A549 (cell line): Measurements from ENCODE around the gene TCERG1L. TPM values are rescaled to one million over a fixed set of nuclear protein-coding genes. Genes with fewer than 3 reads are reported as not detected.

Experiments
- ATAC-seq, 2 experiments: fragments of 200-7000 bp in 1 of 2; fragments of >200 bp in 1 of 2; cut with Nextera tagmentation in 1 of 2; cut with Tn5 transposase in 1 of 2; 3 replicates each; pipeline versions ENCODE4 v1.8.0 to v1.9.1; 2018 to 2020; ENCODE audit warnings: mild to moderate bottlenecking in 1 of 2, moderate library complexity in 1 of 2
- CTCF ChIA-PET: fragments of 300-600 bp; sonication (Branson Sonifier 250); formaldehyde crosslinking; extraction: SDS; loops from one replicate; lab custom pipeline; 2021; ENCODE audit warnings: antibody characterized with exemption, inconsistent platforms; lab: Yijun Ruan, JAX
- POLR2A ChIA-PET: fragments of 350-600 bp; formaldehyde crosslinking; extraction: SDS; loops from one replicate; lab custom pipeline; 2021; ENCODE audit warnings: antibody characterized with exemption, inconsistent platforms; lab: Yijun Ruan, JAX
- DNase-seq, 2 experiments: peaks; one replicate each; pipeline versions ENCODE4 v3.0.0 to v3.0.0-alpha.2; 2011 to 2016; ENCODE audit warnings: low read depth in 1 of 2, low spot score in 1 of 2
- FAIRE-seq: peaks from 2 replicates; lab custom pipeline; 2011; peaks lifted over from hg19 to GRCh38; lab: Jason Lieb, UNC
- H3K27ac ChIP-seq, 2 experiments: fragments of >200 bp; sonication (Bioruptor Twin); formaldehyde crosslinking; 3 replicates each; pipeline ENCODE4 v1.5.1; 2016 to 2017
- H3K4me1 ChIP-seq: fragments of >200 bp; sonication (Bioruptor Twin); formaldehyde crosslinking; 3 replicates; pipeline ENCODE4 v1.6.1; 2016
- H3K4me2 ChIP-seq: fragments of >200 bp; sonication (Bioruptor Twin); formaldehyde crosslinking; 3 replicates; pipeline ENCODE4 v1.6.1; 2016
- H3K4me3 ChIP-seq: fragments of >200 bp; sonication (Bioruptor Twin); formaldehyde crosslinking; 3 replicates; pipeline ENCODE4 v1.5.1; 2016
- H3K9me3 ChIP-seq: fragments of >200 bp; sonication (Bioruptor Twin); formaldehyde crosslinking; 3 replicates; pipeline ENCODE4 v1.6.1; 2016
- CBX2 ChIP-seq: fragments of 200-600 bp; sonication (generic); IDR thresholded peaks from 2 replicates; pipeline ENCODE4 v1.6.1; 2016; ENCODE audit warnings: low read depth, mild to moderate bottlenecking, borderline replicate concordance
- CBX8 ChIP-seq: fragments of 200-600 bp; sonication (generic); IDR thresholded peaks from 2 replicates; pipeline ENCODE4 v1.6.1; 2016
- CEBPB ChIP-seq, 2 experiments: fragments of >200 bp in 1 of 2; sonication (Bioruptor Twin) in 1 of 2; formaldehyde crosslinking in 1 of 2; IDR thresholded peaks; 2 replicates each; pipeline ENCODE4 v1.6.1; 2012 to 2016
- CHD2 ChIP-seq: fragments of 150-350 bp; IDR thresholded peaks from 2 replicates; pipeline ENCODE4 v1.6.1; 2014; ENCODE audit warnings: low read length; ENCODE audit not compliant: partially characterized antibody
- CHD4 ChIP-seq: fragments of 200-600 bp; sonication (generic); IDR thresholded peaks from 2 replicates; pipeline ENCODE4 v1.6.1; 2016; ENCODE audit warnings: antibody characterized with exemption, mild to moderate bottlenecking, borderline replicate concordance
- EHF ChIP-seq: fragments of 250-450 bp; sonication (Bioruptor Pico); IDR thresholded peaks from 2 replicates; pipeline ENCODE4 v1.5.0; 2020; ENCODE audit warnings: mild to moderate bottlenecking
- EHMT2 ChIP-seq: fragments of 200-600 bp; sonication (generic); IDR thresholded peaks from 2 replicates; pipeline ENCODE4 v1.6.1; 2016; ENCODE audit warnings: antibody characterized with exemption, low read depth, mild to moderate bottlenecking, moderate library complexity
- ESRRA ChIP-seq: fragments of 150-350 bp; IDR thresholded peaks from 2 replicates; pipeline ENCODE4 v1.6.1; 2014; ENCODE audit warnings: mild to moderate bottlenecking, low read length, borderline replicate concordance
- HDAC2 ChIP-seq: fragments of 200-600 bp; sonication (generic); IDR thresholded peaks from 2 replicates; pipeline ENCODE4 v1.6.1; 2016
- HEYL ChIP-seq: fragments of 250-450 bp; sonication (Bioruptor Pico); IDR thresholded peaks from 2 replicates; pipeline ENCODE4 v1.8.0; 2021; ENCODE audit warnings: mild to moderate bottlenecking, moderate library complexity
- HOXB13 ChIP-seq: fragments of 250-450 bp; sonication (Bioruptor Pico); IDR thresholded peaks from 2 replicates; pipeline ENCODE4 v1.5.0; 2020; ENCODE audit warnings: low read depth, mild to moderate bottlenecking, moderate library complexity
- JUN ChIP-seq, 2 experiments: fragments of >200 bp; sonication (Bioruptor Twin); formaldehyde crosslinking; IDR thresholded peaks; 2 replicates in 1 of 2; 3 replicates in 1 of 2; pipeline ENCODE4 v1.6.1; 2016 to 2017
- MAZ ChIP-seq: fragments of 150-350 bp; IDR thresholded peaks from 2 replicates; pipeline ENCODE4 v1.6.1; 2014; ENCODE audit warnings: antibody characterized with exemption, low read depth, low read length, borderline replicate concordance
- NFE2L2 ChIP-seq: fragments of 150-350 bp; conservative IDR thresholded peaks from 2 replicates; pipeline ENCODE4 v1.6.1; 2014; ENCODE audit warnings: low read length
- NPAS2 ChIP-seq: fragments of 250-450 bp; sonication (Bioruptor Pico); IDR thresholded peaks from 2 replicates; pipeline ENCODE4 v1.8.0; 2022; ENCODE audit warnings: mild to moderate bottlenecking, moderate library complexity, borderline replicate concordance
- NR3C1 ChIP-seq: fragments of >200 bp; sonication (Bioruptor Twin); formaldehyde crosslinking; IDR thresholded peaks from 3 replicates; pipeline ENCODE4 v1.6.1; 2017
- PHF8 ChIP-seq: fragments of 200-600 bp; sonication (generic); IDR thresholded peaks from 2 replicates; pipeline ENCODE4 v1.6.1; 2016; ENCODE audit warnings: low read depth, mild to moderate bottlenecking, antibody characterized with exemption, moderate library complexity, borderline replicate concordance
- POLR2A ChIP-seq: IDR thresholded peaks from 2 replicates; pipeline ENCODE4 v1.6.1; 2012; ENCODE audit warnings: mild to moderate bottlenecking, low read length
- RCOR1 ChIP-seq: fragments of 150-350 bp; IDR thresholded peaks from 2 replicates; pipeline ENCODE4 v1.6.1; 2014; ENCODE audit warnings: antibody characterized with exemption, low read length, low read depth
- REST ChIP-seq: fragments of 200-600 bp; sonication (generic); IDR thresholded peaks from 2 replicates; pipeline ENCODE4 v1.6.1; 2016; ENCODE audit warnings: antibody characterized with exemption, mild to moderate bottlenecking, moderate library complexity
- SMC3 ChIP-seq: fragments of >200 bp; sonication (Bioruptor Twin); formaldehyde crosslinking; IDR thresholded peaks from 3 replicates; pipeline ENCODE4 v1.6.1; 2018; ENCODE audit warnings: inconsistent platforms
- SREBF2 ChIP-seq: fragments of 450-650 bp; IDR thresholded peaks from 2 replicates; pipeline ENCODE4 v1.6.1; 2014; ENCODE audit warnings: mild to moderate bottlenecking, moderate library complexity
- TFCP2L1 ChIP-seq: fragments of 250-450 bp; sonication (Bioruptor Pico); IDR thresholded peaks from 2 replicates; pipeline ENCODE4 v1.5.0; 2021; ENCODE audit warnings: mild to moderate bottlenecking
- TP53 ChIP-seq: fragments of 250-450 bp; sonication (Bioruptor Pico); IDR thresholded peaks from 2 replicates; pipeline ENCODE4 v1.5.0; 2021; ENCODE audit warnings: mild to moderate bottlenecking, moderate library complexity
- ZC3H11A ChIP-seq: fragments of 450-650 bp; IDR thresholded peaks from 2 replicates; pipeline ENCODE4 v1.6.1; 2014; ENCODE audit warnings: antibody characterized with exemption, mild to moderate bottlenecking
- ZFP36 ChIP-seq: fragments of 450-650 bp; IDR thresholded peaks from 2 replicates; pipeline ENCODE4 v1.6.1; 2014; ENCODE audit warnings: borderline replicate concordance; ENCODE audit not compliant: partially characterized antibody
- WGBS: methylation state at CpG from one replicate; pipeline ENCODE4 v1.1.6; 2017; ENCODE audit errors: missing lambda C conversion rate; 5-methylcytosine and 5-hydroxymethylcytosine counted together
- polyA plus RNA-seq, 4 experiments: library from polyadenylated mRNA; depleted of rRNA in 3 of 4; stranded (reverse); fragments of >200 nt; fragmentation: RNase III in 1 of 4; extraction: RNeasy Plus Mini Kit Qiagen cat#74134 plus additional on column Dnase treatment in 1 of 4; gene quantifications; 2 replicates in 3 of 4; 3 replicates in 1 of 4; pipeline ENCODE4 v1.2.3, GENCODE V29; 2011 to 2017
- TF ChIP-seq, protein P1 (sequence below): fragments of 250-450 bp; sonication (Bioruptor Pico); IDR thresholded peaks from 2 replicates; pipeline ENCODE4 v1.5.0; 2021; ENCODE audit warnings: mild to moderate bottlenecking, moderate library complexity, borderline replicate concordance
- TF ChIP-seq, protein P2 (sequence below): fragments of >200 bp; sonication (Bioruptor Twin); formaldehyde crosslinking; IDR thresholded peaks from 3 replicates; pipeline ENCODE4 v1.5.1; 2016

TCERG1L gene
- polyA plus RNA-seq, 2 of the 4 experiments (the other 2 are of a cell fraction), result not detected

- no peak for ATAC-seq
- ChIA-PET POLR2A (no interaction called here), CTCF (no interaction called here)
- WGBS, result 66% methylated on average over 21 of the region's 21 CpGs
- H3K4me2 ChIP-seq, result no peak overlapping the region
- no peak overlapping the region for H3K4me3 ChIP-seq
- H3K9me3 ChIP-seq, result no peaks in the 10 kb centered on the region
- no peak overlapping the region for H3K27ac ChIP-seq
- TF ChIP-seq TP53 (CRISPR knock-in tag), result no peak
- TF ChIP-seq RCOR1, result no peak
- no peak for TF ChIP-seq NPAS2 (CRISPR knock-in tag)
- TF ChIP-seq NR3C1, result no peak
- no peak for TF ChIP-seq CBX8
- no peak for TF ChIP-seq HDAC2
- TF ChIP-seq PHF8, result no peak
- no peak for TF ChIP-seq EHF (CRISPR knock-in tag)
- TF ChIP-seq ZC3H11A, result no peak
- TF ChIP-seq CBX2, result no peak
- TF ChIP-seq SREBF2, result no peak
- TF ChIP-seq HEYL (CRISPR knock-in tag), result no peak
- no peak for TF ChIP-seq ESRRA
- no peak for TF ChIP-seq SMC3
- TF ChIP-seq NFE2L2, result no peak
- no peak for TF ChIP-seq REST
- no peak for TF ChIP-seq MAZ
- no peak for TF ChIP-seq CHD4
- no peak for TF ChIP-seq CHD2
- TF ChIP-seq, protein P1, sequence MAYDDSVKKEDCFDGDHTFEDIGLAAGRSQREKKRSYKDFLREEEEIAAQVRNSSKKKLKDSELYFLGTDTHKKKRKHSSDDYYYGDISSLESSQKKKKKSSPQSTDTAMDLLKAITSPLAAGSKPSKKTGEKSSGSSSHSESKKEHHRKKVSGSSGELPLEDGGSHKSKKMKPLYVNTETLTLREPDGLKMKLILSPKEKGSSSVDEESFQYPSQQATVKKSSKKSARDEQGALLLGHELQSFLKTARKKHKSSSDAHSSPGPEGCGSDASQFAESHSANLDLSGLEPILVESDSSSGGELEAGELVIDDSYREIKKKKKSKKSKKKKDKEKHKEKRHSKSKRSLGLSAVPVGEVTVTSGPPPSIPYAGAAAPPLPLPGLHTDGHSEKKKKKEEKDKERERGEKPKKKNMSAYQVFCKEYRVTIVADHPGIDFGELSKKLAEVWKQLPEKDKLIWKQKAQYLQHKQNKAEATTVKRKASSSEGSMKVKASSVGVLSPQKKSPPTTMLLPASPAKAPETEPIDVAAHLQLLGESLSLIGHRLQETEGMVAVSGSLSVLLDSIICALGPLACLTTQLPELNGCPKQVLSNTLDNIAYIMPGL, result no peak
- no peaks in the 10 kb centered on the region for H3K4me1 ChIP-seq
- DNase-seq, result no peak
- FAIRE-seq, result no peak
Measured at GRCh38 chr10:131092876-131093275, 218.6 kb downstream of the TCERG1L start.

- ChIA-PET POLR2A (no interaction called here), CTCF (no interaction called here)
- DNase-seq, result no peak
- Histone ChIP-seq H3K9me3 (no peaks in the 10 kb centered on the region), H3K27ac (no peak overlapping the region), H3K4me3 (no peak overlapping the region), H3K4me1 (no peaks in the 10 kb centered on the region), H3K4me2 (no peak overlapping the region)
- 55% methylated on average over 12 of the region's 12 CpGs for WGBS
- FAIRE-seq, result no peak
- TF ChIP-seq ZFP36, result no peak
- TF ChIP-seq, protein P2, sequence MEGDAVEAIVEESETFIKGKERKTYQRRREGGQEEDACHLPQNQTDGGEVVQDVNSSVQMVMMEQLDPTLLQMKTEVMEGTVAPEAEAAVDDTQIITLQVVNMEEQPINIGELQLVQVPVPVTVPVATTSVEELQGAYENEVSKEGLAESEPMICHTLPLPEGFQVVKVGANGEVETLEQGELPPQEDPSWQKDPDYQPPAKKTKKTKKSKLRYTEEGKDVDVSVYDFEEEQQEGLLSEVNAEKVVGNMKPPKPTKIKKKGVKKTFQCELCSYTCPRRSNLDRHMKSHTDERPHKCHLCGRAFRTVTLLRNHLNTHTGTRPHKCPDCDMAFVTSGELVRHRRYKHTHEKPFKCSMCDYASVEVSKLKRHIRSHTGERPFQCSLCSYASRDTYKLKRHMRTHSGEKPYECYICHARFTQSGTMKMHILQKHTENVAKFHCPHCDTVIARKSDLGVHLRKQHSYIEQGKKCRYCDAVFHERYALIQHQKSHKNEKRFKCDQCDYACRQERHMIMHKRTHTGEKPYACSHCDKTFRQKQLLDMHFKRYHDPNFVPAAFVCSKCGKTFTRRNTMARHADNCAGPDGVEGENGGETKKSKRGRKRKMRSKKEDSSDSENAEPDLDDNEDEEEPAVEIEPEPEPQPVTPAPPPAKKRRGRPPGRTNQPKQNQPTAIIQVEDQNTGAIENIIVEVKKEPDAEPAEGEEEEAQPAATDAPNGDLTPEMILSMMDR, result no peak
- no peak for TF ChIP-seq CBX2
- TF ChIP-seq CHD2, result no peak
- TF ChIP-seq EHMT2, result no peak
- no peak for TF ChIP-seq CEBPB (IDR thresholded peaks at IDR 0.05)
- TF ChIP-seq JUN (IDR thresholded peaks at IDR 0.05), result no peak
- TF ChIP-seq TFCP2L1 (CRISPR knock-in tag), result no peak
- TF ChIP-seq HOXB13, result no peak
- TF ChIP-seq POLR2A, result no peak
- no peak for ATAC-seq
Measured at GRCh38 chr10:131092386-131092785, 219.1 kb downstream of the TCERG1L start.
